Kidney (tissue), 14 donors: ENCODE results near the gene ABCC9. TPM values are rescaled to one million over a fixed set of nuclear protein-coding genes. Genes with fewer than 3 reads are reported as not detected.

Experiments
- DNase-seq, 5 donors: peaks; one replicate each; pipeline ENCODE4 v3.0.0-alpha.2; 2013 to 2020
- FAIRE-seq: peaks from 2 replicates; lab custom pipeline; 2012; peaks lifted over from hg19 to GRCh38; lab: Jason Lieb, UNC
- H3K27ac ChIP-seq, 2 donors: one replicate each; pipeline ENCODE4 v1.7.0; 2013; ENCODE audit warnings: low read depth in 2 of 2, low read length in 2 of 2, inconsistent platforms in 1 of 2
- H3K27me3 ChIP-seq: one replicate; pipeline ENCODE4 v1.7.1; 2013; ENCODE audit warnings: low read length, inconsistent platforms; ENCODE audit not compliant: control insufficient read depth, insufficient read depth
- H3K36me3 ChIP-seq, 3 donors: one replicate each; pipeline versions ENCODE4 v1.7.0 to v1.7.1; 2013; ENCODE audit warnings: low read length in 3 of 3, control low read depth in 1 of 3, inconsistent platforms in 1 of 3; ENCODE audit not compliant: insufficient read depth in 3 of 3, control insufficient read depth in 2 of 3
- H3K4me1 ChIP-seq, 3 donors: one replicate each; pipeline versions ENCODE4 v1.7.0 to v1.7.1; 2013; ENCODE audit warnings: low read length in 3 of 3, inconsistent platforms in 1 of 3, low read depth in 1 of 3; ENCODE audit not compliant: control insufficient read depth in 2 of 3, insufficient read depth in 2 of 3
- H3K4me3 ChIP-seq, 3 donors: one replicate each; pipeline versions ENCODE4 v1.7.0 to v1.8.1; 2013; ENCODE audit warnings: low read length in 3 of 3, control low read depth in 1 of 3, inconsistent platforms in 1 of 3
- H3K9ac ChIP-seq, 3 donors: one replicate each; pipeline versions ENCODE4 v1.7.0 to v1.7.1; 2013; ENCODE audit warnings: low read length in 3 of 3, control low read depth in 1 of 3, inconsistent platforms in 1 of 3
- H3K9me3 ChIP-seq, 3 donors: one replicate each; pipeline versions ENCODE4 v1.7.0 to v1.7.1; 2013; ENCODE audit warnings: low read length in 3 of 3, control low read depth in 1 of 3, inconsistent platforms in 1 of 3; ENCODE audit not compliant: control insufficient read depth in 2 of 3, insufficient read depth in 1 of 3
- intact Hi-C: fragments of 100-400 bp; cut with DNase I; formaldehyde crosslinking; loops from one replicate; pipeline ENCODE4 v1.11.1; 2022
- polyA plus RNA-seq: library from polyadenylated mRNA; stranded (reverse); fragments of 350-450 nt; fragmentation: Illumina TruSeq; extraction: RNeasy Lipid Tissue Mini Kit (QIAGEN cat#74804); gene quantifications from one replicate; pipeline ENCODE4 v1.2.3, GENCODE V29; 2014; ENCODE audit warnings: low read depth, low replicate concordance; ENCODE audit not compliant: insufficient read depth
- total RNA-seq: library from RNA; stranded (reverse); fragmentation: NEBNext Ultra II Directional; extraction: Animal tissue kit (Norgen Biotek cat#: 25700); gene quantifications from one replicate; pipeline ENCODE4 v1.2.1, GENCODE V29; 2021
- TF ChIP-seq, protein P1 (sequence below): IDR thresholded peaks from 3 replicates; pipeline ENCODE4 v1.5.1; 2012; ENCODE audit warnings: mild to moderate bottlenecking, moderate library complexity, borderline replicate concordance; ENCODE audit not compliant: insufficient read depth; ENCODE audit errors: extremely low read depth
- donor health status: control.
- donor health status: control.
- donor health status: control.
- donor health status: control.
- donor health status: control.
- donor health status: DM: yes; HTN: yes; CAD: no.
- donor health status: Normal renal cell carcinoma (clear cell type).

Gene ABCC9
- total and polyA plus RNA-seq, 2 donors from 2014 or later, result 1.8 to 21.3 TPM

DNA sequence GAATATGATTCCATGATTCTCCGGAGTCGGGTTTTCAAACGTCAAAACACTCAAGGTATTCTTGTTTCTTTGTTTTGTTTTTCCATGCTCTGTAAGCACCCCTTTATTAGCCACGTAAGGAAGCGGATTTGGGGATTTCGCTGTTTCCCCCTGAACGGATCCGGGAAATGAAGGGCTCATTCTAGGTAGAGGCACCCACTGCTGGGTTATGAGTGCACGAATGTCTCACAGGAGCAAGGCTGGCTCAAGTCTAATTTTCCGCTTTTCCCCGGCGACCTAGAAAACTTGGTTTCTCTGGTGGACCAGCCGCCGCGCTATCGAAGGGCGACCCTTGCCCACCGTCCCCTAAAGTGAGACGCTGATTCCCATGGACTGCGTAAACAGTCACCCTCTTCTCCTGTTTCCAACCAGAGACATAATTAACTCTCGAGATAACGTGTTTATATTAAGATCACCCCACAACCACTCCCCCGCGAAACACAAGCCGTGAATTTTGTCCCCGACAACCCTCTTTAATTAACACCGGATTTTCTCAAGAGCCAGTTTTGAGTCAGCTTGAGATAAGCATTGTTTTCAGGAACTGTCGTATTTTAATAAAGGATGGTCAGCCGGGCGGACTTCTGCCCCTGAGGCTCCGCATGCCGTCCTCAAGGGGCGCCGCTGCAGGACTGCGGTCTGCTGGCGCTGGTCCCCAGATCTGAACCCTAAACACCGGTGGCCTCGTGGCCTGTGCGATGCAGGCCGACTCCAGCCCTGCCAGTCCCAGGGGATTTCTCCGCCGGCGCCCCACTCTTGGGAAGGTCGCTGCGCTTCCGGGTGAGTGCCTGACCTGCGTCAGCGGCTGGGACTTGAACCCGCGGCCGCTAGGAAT is 515 bp upstream of the ABCC9 start:
- Histone ChIP-seq H3K9ac (peak overlapping the region; percentile 5 to 66 (median 61)), H3K4me3 (peak overlapping the region; percentile 63 to 72 (median 67)), H3K27me3 (no peaks in the 10 kb centered on the region), H3K4me1 (peaks cover 0 to 5% (median 0%) of the 10 kb centered on the region in 3 donors), H3K9me3 (peaks cover 0 to 6% (median 3%) of the 10 kb centered on the region in 3 donors), H3K27ac (peak overlapping the region; percentile 25 to 81), H3K36me3 (no peaks in the 10 kb centered on the region)
- intact Hi-C loops, result no loop called here
- peak; percentile 78 to 91 (median 85) for DNase-seq
- TF ChIP-seq, protein P1, sequence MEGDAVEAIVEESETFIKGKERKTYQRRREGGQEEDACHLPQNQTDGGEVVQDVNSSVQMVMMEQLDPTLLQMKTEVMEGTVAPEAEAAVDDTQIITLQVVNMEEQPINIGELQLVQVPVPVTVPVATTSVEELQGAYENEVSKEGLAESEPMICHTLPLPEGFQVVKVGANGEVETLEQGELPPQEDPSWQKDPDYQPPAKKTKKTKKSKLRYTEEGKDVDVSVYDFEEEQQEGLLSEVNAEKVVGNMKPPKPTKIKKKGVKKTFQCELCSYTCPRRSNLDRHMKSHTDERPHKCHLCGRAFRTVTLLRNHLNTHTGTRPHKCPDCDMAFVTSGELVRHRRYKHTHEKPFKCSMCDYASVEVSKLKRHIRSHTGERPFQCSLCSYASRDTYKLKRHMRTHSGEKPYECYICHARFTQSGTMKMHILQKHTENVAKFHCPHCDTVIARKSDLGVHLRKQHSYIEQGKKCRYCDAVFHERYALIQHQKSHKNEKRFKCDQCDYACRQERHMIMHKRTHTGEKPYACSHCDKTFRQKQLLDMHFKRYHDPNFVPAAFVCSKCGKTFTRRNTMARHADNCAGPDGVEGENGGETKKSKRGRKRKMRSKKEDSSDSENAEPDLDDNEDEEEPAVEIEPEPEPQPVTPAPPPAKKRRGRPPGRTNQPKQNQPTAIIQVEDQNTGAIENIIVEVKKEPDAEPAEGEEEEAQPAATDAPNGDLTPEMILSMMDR, result no peak
- no peak for FAIRE-seq

DNA sequence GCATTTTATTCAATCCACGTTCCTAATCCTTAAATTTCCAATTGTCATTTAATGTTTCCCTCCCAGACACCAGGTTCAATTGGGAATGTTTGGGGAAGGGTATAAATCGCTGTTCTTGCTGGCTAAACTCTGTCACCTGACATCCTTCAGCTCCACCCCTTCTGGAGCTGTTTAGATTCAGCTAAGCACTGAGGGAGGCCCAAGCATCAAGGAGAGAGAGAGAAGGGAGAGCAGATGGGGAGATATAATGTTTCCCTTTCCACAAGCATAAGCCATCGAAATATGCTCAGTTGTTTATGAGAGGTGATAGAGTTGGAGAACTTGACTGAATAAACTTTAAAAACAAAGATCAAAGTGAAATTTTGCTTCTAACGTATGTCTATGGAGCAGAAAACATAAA is 1.8 kb downstream of the ABCC9 start:
- H3K27ac ChIP-seq, result peak overlapping the region in 1 of 2 donors; percentile 14
- TF ChIP-seq, protein P1, result no peak
- intact Hi-C loops, result no loop called here
- peak overlapping the region; percentile 2 to 67 (median 10) for H3K4me3 ChIP-seq
- no peaks in the 10 kb centered on the region for H3K9me3 ChIP-seq
- DNase-seq, result peak in 2 of 5 donors; percentile 58 to 83
- H3K4me1 ChIP-seq, result peaks cover 0 to 5% (median 0%) of the 10 kb centered on the region in 3 donors
- H3K9ac ChIP-seq, result peak overlapping the region in 1 of 3 donors; percentile 38
- no peak for FAIRE-seq
- no peaks in the 10 kb centered on the region for H3K27me3 ChIP-seq
- H3K36me3 ChIP-seq, result peaks cover 0 to 2% (median 0%) of the 10 kb centered on the region in 3 donors

DNA sequence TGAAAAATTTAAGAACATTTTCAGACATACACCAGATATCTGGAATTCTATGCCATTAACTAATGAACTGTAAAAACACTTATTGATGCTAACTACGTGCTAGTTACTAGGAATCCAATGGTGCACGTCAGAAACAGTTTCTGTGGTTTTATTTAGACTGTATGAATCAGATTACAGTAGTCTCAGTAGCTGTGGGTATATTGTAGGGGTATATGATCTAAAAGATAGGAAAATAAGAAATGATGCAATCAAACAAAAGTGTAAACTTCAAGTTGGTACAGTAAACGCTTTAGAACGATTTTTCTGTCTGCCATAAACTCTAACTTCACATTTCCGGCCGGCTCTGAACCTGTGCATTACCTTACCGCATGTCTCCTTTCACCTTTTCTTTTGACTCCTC is 2.3 kb downstream of the ABCC9 start:
- no peak overlapping the region for H3K4me3 ChIP-seq
- intact Hi-C loops, result no loop called here
- peaks cover 0 to 5% (median 0%) of the 10 kb centered on the region in 3 donors for H3K4me1 ChIP-seq
- no peak overlapping the region for H3K27ac ChIP-seq
- TF ChIP-seq, protein P1, result no peak
- peaks cover 0 to 2% (median 0%) of the 10 kb centered on the region in 3 donors for H3K36me3 ChIP-seq
- H3K9me3 ChIP-seq, result no peaks in the 10 kb centered on the region
- no peak overlapping the region for H3K9ac ChIP-seq
- H3K27me3 ChIP-seq, result no peaks in the 10 kb centered on the region
- DNase-seq (peak in 1 of 5 donors; percentile 7), FAIRE-seq (no peak)
